Activated CD4-positive, alpha-beta T cell treated with anti-CD3 and anti-CD28 coated beads, Interleukin-10, Interleukin-2, amounts not matched to agents 100 ng/mL and 50 ng/mL, durations not matched to agents 16 hours and 8 hours (primary cell): ENCODE results near the gene ARHGEF38.
"Not testable (repeated sequence)": the region's sequence is repeated elsewhere in the genome, so short reads cannot be mapped to it uniquely, and the experiment has no call there.

ENCODE experiments used
- DNase-seq: peaks from one replicate; pipeline ENCODE4 v3.0.0-alpha.2; 2020

ARHGEF38 gene

GRCh38 chr4:105715692-105716278 lies 163.4 kb downstream of the ARHGEF38 start:
- peak; percentile 11 for DNase-seq

- DNase-seq = no peak
These were observed 166.8 kb downstream of the ARHGEF38 start for GRCh38 chr4:105719204-105719603.

- DNase-seq = no peak
These were observed 173.2 kb downstream of the ARHGEF38 start for GRCh38 chr4:105725623-105726022.

GRCh38 chr4:105729895-105730294 lies 177.5 kb downstream of the ARHGEF38 start:
- not testable (repeated sequence) for DNase-seq
